Stimulated activated CD4-positive, alpha-beta T cell treated with anti-CD3 and anti-CD28 coated beads, Interleukin-1b, Interleukin-23, amount 100 ng/mL, for 4 hours (primary cell): Measurements from ENCODE around the gene SYNM.

ENCODE experiments used
- DNase-seq, 2 donors: peaks; one replicate each; pipeline ENCODE4 v3.0.0-alpha.2; 2020; ENCODE audit warnings: low read depth in 2 of 2

Gene SYNM

GRCh38 chr15:99140590-99140989, 35.7 kb downstream of the SYNM start:
- DNase-seq: no peak

GRCh38 chr15:99141943-99142342, 37.1 kb downstream of the SYNM start:
- DNase-seq: no peak

GRCh38 chr15:99142562-99142961, 37.7 kb downstream of the SYNM start:
- no peak for DNase-seq

GRCh38 chr15:99143242-99143641, 38.4 kb downstream of the SYNM start:
- no peak for DNase-seq

GRCh38 chr15:99143655-99144610, 39.1 kb downstream of the SYNM start:
- no peak for DNase-seq

- DNase-seq: no peak
Observed at GRCh38 chr15:99145005-99145404, 40.1 kb downstream of the SYNM start.

GRCh38 chr15:99145778-99146177, 40.9 kb downstream of the SYNM start:
- DNase-seq: no peak

- no peak for DNase-seq
Observed at GRCh38 chr15:99146661-99147060, 41.8 kb downstream of the SYNM start.

GRCh38 chr15:99148851-99149276, 44.0 kb downstream of the SYNM start:
- no peak for DNase-seq

GRCh38 chr15:99149366-99149765, 44.5 kb downstream of the SYNM start:
- no peak for DNase-seq

GRCh38 chr15:99151156-99151555, 46.3 kb downstream of the SYNM start:
- no peak for DNase-seq

- no peak for DNase-seq
Observed at GRCh38 chr15:99153026-99153535, 48.2 kb downstream of the SYNM start.

- no peak for DNase-seq
Observed at GRCh38 chr15:99154271-99154670, 49.4 kb downstream of the SYNM start.

- DNase-seq: no peak
Observed at GRCh38 chr15:99155961-99156443, 51.1 kb downstream of the SYNM start.

- DNase-seq: no peak
Observed at GRCh38 chr15:99157456-99157855, 52.6 kb downstream of the SYNM start.

- no peak for DNase-seq
Observed at GRCh38 chr15:99158626-99159412, 53.9 kb downstream of the SYNM start.

GRCh38 chr15:99163271-99164062, 58.6 kb downstream of the SYNM start:
- no peak for DNase-seq

GRCh38 chr15:99164119-99164518, 59.2 kb downstream of the SYNM start:
- DNase-seq: no peak

GRCh38 chr15:99165020-99165790, 60.3 kb downstream of the SYNM start:
- DNase-seq: no peak

- no peak for DNase-seq
Observed at GRCh38 chr15:99165956-99166689, 61.2 kb downstream of the SYNM start.
